Lower leg skin (tissue), 4 donors: Measurements from ENCODE around the gene TOMM40L. TPM values are rescaled to one million over a fixed set of nuclear protein-coding genes. Genes with fewer than 3 reads are reported as not detected.
"Not testable (repeated sequence)": the region's sequence is repeated elsewhere in the genome, so short reads cannot be mapped to it uniquely, and the experiment has no call there.

ENCODE experiments used
- DNase-seq, 2 donors: peaks; one replicate each; pipeline ENCODE4 v3.0.0-alpha.2; 2019; ENCODE audit warnings: low spot score in 2 of 2
- H3K4me3 ChIP-seq: fragments of 200-600 bp; sonication (generic); 2 replicates; pipeline ENCODE4 v1.5.1; 2017; ENCODE audit warnings: mild to moderate bottlenecking, low read depth; ENCODE audit not compliant: poor library complexity, severe bottlenecking
- POLR2A ChIP-seq, 2 donors: fragments of 450-650 bp; IDR thresholded peaks; one replicate each; pipeline ENCODE4 v1.6.1; 2016 to 2017; ENCODE audit warnings: antibody characterized with exemption in 2 of 2, mild to moderate bottlenecking in 1 of 2, moderate library complexity in 1 of 2
- WGBS, 2 donors: methylation state at CpG; one replicate each; pipeline ENCODE4 v1.1.5; 2018; 5-methylcytosine and 5-hydroxymethylcytosine counted together
- intact Hi-C: fragments of 100-400 bp; cut with DNase I; formaldehyde crosslinking; loops from one replicate; pipeline ENCODE4 v1.15.0; 2023; ENCODE audit warnings: low total_unique reads
- total RNA-seq, 4 donors: library from RNA; depleted of rRNA; stranded (reverse); fragments of >200 nt; gene quantifications; one replicate each; pipeline ENCODE4 v1.1.0, GENCODE V29; 2016
- TF ChIP-seq, protein P1 (sequence below), 3 donors: fragments of 450-650 bp; IDR thresholded peaks; one replicate each; pipeline ENCODE4 v1.5.1; 2016; ENCODE audit warnings: antibody characterized with exemption in 3 of 3, mild to moderate bottlenecking in 3 of 3, moderate library complexity in 2 of 3

The TOMM40L gene
- total RNA-seq, 4 donors from 2014 or later, result 3.8 to 11.9 (median 7.7) TPM

- intact Hi-C loops, result loop anchor here (10.0 kb wide), 1 partner anchor 162 kb away; no protein-coding TSS in a partner anchor
- no peak for DNase-seq
- whole genome bisulfite sequencing, 2 donors, result 80 to 89% methylated on average over 6 of the region's 6 CpGs
- TF ChIP-seq POLR2A (IDR thresholded peaks at IDR 0.05), result no peak
- TF ChIP-seq, protein P1, sequence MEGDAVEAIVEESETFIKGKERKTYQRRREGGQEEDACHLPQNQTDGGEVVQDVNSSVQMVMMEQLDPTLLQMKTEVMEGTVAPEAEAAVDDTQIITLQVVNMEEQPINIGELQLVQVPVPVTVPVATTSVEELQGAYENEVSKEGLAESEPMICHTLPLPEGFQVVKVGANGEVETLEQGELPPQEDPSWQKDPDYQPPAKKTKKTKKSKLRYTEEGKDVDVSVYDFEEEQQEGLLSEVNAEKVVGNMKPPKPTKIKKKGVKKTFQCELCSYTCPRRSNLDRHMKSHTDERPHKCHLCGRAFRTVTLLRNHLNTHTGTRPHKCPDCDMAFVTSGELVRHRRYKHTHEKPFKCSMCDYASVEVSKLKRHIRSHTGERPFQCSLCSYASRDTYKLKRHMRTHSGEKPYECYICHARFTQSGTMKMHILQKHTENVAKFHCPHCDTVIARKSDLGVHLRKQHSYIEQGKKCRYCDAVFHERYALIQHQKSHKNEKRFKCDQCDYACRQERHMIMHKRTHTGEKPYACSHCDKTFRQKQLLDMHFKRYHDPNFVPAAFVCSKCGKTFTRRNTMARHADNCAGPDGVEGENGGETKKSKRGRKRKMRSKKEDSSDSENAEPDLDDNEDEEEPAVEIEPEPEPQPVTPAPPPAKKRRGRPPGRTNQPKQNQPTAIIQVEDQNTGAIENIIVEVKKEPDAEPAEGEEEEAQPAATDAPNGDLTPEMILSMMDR (IDR thresholded peaks at IDR 0.05), result no peak
- H3K4me3 ChIP-seq, result no peak overlapping the region
Measured at GRCh38 chr1:161222175-161223019, 3.5 kb upstream of the TOMM40L start.

DNA sequence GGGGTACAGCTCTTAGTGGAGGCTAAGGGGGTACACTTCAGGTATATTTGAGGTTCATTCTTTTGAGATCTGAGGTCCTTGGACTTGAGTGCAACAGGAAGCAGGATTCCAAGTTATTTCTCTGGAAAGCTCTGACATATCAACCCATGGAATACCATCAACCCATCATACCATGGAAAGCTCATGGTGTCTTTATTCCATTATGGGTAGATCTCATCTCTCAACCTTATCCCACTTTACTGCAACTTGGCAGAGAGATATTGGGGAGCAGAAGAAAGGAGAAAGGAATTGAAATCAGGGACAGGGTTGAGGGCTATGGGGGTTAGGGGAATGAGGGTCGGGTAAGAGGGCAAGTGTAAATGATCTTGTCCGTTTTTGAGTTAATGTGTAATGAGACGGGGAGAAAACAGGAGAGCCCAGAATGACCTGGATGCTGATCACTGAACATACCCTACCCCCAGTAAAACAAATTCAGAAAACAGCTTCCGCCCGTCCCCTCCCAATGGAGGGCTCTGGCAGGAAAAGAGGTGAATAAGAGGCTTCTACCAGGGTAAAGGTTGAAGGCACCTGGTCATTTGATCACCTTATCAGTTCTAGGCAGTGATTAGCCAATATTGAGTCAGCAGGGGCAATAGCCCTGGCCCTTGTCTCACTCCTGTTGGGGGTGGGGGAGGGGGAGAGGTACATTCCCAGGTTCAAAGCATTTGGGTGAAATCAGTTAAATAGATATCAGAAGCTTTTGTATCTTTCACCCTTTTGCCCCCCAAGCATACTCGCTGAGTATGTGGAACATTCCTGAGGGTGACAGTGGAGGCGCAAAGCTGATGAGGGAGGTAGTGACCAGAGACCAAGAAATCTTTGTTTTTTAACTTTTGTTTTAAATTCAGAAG lies 1.8 kb upstream of the TOMM40L start:
- DNase-seq, result no peak
- TF ChIP-seq POLR2A (IDR thresholded peaks at IDR 0.05), result no peak
- TF ChIP-seq, protein P1 (IDR thresholded peaks at IDR 0.05), result no peak
- 90 to 94% methylated on average over 7 of the region's 7 CpGs for WGBS, 2 donors

GRCh38 chr1:161224695-161225087 lies 1.2 kb upstream of the TOMM40L start:
- intact Hi-C loops, result loop anchor here (5.0 to 10.0 kb wide), 2 partner anchors 68 to 160 kb away; no protein-coding TSS in a partner anchor
- WGBS, 2 donors, result 80 to 87% methylated on average over 13 of the region's 13 CpGs
- H3K4me3 ChIP-seq, DNase-seq: not testable (repeated sequence)

More for the DNA sequence above, 1.8 kb upstream of the TOMM40L start:
- intact Hi-C loops, result loop anchor here (10.0 kb wide), 1 partner anchor 161 kb away; no protein-coding TSS in a partner anchor
- H3K4me3 ChIP-seq, result no peak overlapping the region

- H3K4me3 ChIP-seq, result no peak overlapping the region
Measured at GRCh38 chr1:161225178-161225533, 704 bp upstream of the TOMM40L start.

GRCh38 chr1:161226320-161226711 lies 456 bp downstream of the TOMM40L start:
- DNase-seq, result no peak
- intact Hi-C loops, result loop anchor here (5.0 to 10.0 kb wide), 2 partner anchors 66 to 158 kb away; no protein-coding TSS in a partner anchor
- WGBS, 2 donors, result 5 to 7% methylated on average over 15 of the region's 15 CpGs
- H3K4me3 ChIP-seq, result peak overlapping the region; percentile 40
- TF ChIP-seq POLR2A (IDR thresholded peaks at IDR 0.05), result no peak
- TF ChIP-seq, protein P1 (IDR thresholded peaks at IDR 0.05), result no peak

More at GRCh38 chr1:161225178-161225533, 704 bp upstream of the TOMM40L start:
- intact Hi-C loops, result loop anchor here (5.0 to 10.0 kb wide), 2 partner anchors 67 to 160 kb away; no protein-coding TSS in a partner anchor
- no peak for TF ChIP-seq POLR2A (IDR thresholded peaks at IDR 0.05)
- TF ChIP-seq, protein P1 (IDR thresholded peaks at IDR 0.05), result no peak
- WGBS, 2 donors, result 62 to 67% methylated on average over 7 of the region's 7 CpGs
- DNase-seq, result no peak
